Measurements from ENCODE around the gene VPS11.

DNA sequence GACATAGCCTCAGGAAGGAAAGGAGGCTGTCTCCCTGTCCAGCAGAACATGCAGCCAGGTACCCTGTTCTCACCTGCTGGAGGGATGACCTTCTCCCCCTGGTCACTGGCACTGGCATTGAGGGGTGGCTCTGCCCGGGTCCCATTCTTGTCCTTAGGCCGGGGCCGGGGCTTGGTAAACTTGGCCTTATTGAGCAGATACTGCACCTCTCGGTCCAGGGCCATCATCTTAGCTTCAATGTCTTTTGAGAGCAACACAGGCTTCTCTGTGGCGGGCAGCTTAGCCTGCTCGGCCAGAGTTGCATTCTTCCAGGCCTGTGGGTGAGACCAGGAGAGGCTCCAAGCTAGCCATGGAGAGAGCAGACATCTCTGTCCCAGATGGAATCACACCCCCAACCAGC is 21.1 kb upstream of the VPS11 start:
- TF ChIP-seq, protein P1, sequence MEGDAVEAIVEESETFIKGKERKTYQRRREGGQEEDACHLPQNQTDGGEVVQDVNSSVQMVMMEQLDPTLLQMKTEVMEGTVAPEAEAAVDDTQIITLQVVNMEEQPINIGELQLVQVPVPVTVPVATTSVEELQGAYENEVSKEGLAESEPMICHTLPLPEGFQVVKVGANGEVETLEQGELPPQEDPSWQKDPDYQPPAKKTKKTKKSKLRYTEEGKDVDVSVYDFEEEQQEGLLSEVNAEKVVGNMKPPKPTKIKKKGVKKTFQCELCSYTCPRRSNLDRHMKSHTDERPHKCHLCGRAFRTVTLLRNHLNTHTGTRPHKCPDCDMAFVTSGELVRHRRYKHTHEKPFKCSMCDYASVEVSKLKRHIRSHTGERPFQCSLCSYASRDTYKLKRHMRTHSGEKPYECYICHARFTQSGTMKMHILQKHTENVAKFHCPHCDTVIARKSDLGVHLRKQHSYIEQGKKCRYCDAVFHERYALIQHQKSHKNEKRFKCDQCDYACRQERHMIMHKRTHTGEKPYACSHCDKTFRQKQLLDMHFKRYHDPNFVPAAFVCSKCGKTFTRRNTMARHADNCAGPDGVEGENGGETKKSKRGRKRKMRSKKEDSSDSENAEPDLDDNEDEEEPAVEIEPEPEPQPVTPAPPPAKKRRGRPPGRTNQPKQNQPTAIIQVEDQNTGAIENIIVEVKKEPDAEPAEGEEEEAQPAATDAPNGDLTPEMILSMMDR (IDR thresholded peaks at IDR 0.05): no peak
- TF ChIP-seq, protein P2, sequence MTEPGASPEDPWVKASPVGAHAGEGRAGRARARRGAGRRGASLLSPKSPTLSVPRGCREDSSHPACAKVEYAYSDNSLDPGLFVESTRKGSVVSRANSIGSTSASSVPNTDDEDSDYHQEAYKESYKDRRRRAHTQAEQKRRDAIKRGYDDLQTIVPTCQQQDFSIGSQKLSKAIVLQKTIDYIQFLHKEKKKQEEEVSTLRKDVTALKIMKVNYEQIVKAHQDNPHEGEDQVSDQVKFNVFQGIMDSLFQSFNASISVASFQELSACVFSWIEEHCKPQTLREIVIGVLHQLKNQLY (CRISPR knock-in tag; IDR thresholded peaks at IDR 0.05): no peak
- TF ChIP-seq ZNF396 (CRISPR knock-in tag; IDR thresholded peaks at IDR 0.05; ENCODE audit: borderline replicate concordance) (no peak), FOXK1 (CRISPR knock-in tag; IDR thresholded peaks at IDR 0.05) (no peak), GABPB1 (CRISPR knock-in tag; IDR thresholded peaks at IDR 0.05) (no peak), NFATC4 (CRISPR knock-in tag; IDR thresholded peaks at IDR 0.05) (no peak)
- TF ChIP-seq, protein P3, sequence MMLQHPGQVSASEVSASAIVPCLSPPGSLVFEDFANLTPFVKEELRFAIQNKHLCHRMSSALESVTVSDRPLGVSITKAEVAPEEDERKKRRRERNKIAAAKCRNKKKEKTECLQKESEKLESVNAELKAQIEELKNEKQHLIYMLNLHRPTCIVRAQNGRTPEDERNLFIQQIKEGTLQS (CRISPR knock-in tag; conservative IDR thresholded peaks at IDR 0.05): no peak
- TF ChIP-seq, protein P4, sequence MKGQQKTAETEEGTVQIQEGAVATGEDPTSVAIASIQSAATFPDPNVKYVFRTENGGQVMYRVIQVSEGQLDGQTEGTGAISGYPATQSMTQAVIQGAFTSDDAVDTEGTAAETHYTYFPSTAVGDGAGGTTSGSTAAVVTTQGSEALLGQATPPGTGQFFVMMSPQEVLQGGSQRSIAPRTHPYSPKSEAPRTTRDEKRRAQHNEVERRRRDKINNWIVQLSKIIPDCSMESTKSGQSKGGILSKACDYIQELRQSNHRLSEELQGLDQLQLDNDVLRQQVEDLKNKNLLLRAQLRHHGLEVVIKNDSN (CRISPR knock-in tag; IDR thresholded peaks at IDR 0.05): no peak
- TF ChIP-seq, protein P5, sequence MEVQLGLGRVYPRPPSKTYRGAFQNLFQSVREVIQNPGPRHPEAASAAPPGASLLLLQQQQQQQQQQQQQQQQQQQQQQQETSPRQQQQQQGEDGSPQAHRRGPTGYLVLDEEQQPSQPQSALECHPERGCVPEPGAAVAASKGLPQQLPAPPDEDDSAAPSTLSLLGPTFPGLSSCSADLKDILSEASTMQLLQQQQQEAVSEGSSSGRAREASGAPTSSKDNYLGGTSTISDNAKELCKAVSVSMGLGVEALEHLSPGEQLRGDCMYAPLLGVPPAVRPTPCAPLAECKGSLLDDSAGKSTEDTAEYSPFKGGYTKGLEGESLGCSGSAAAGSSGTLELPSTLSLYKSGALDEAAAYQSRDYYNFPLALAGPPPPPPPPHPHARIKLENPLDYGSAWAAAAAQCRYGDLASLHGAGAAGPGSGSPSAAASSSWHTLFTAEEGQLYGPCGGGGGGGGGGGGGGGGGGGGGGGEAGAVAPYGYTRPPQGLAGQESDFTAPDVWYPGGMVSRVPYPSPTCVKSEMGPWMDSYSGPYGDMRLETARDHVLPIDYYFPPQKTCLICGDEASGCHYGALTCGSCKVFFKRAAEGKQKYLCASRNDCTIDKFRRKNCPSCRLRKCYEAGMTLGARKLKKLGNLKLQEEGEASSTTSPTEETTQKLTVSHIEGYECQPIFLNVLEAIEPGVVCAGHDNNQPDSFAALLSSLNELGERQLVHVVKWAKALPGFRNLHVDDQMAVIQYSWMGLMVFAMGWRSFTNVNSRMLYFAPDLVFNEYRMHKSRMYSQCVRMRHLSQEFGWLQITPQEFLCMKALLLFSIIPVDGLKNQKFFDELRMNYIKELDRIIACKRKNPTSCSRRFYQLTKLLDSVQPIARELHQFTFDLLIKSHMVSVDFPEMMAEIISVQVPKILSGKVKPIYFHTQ (CRISPR knock-in tag; IDR thresholded peaks at IDR 0.05): no peak
- TF ChIP-seq, protein P6, sequence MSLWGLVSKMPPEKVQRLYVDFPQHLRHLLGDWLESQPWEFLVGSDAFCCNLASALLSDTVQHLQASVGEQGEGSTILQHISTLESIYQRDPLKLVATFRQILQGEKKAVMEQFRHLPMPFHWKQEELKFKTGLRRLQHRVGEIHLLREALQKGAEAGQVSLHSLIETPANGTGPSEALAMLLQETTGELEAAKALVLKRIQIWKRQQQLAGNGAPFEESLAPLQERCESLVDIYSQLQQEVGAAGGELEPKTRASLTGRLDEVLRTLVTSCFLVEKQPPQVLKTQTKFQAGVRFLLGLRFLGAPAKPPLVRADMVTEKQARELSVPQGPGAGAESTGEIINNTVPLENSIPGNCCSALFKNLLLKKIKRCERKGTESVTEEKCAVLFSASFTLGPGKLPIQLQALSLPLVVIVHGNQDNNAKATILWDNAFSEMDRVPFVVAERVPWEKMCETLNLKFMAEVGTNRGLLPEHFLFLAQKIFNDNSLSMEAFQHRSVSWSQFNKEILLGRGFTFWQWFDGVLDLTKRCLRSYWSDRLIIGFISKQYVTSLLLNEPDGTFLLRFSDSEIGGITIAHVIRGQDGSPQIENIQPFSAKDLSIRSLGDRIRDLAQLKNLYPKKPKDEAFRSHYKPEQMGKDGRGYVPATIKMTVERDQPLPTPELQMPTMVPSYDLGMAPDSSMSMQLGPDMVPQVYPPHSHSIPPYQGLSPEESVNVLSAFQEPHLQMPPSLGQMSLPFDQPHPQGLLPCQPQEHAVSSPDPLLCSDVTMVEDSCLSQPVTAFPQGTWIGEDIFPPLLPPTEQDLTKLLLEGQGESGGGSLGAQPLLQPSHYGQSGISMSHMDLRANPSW (CRISPR knock-in tag; conservative IDR thresholded peaks at IDR 0.05; ENCODE audit: low read depth): no peak
- TF ChIP-seq, protein P7, sequence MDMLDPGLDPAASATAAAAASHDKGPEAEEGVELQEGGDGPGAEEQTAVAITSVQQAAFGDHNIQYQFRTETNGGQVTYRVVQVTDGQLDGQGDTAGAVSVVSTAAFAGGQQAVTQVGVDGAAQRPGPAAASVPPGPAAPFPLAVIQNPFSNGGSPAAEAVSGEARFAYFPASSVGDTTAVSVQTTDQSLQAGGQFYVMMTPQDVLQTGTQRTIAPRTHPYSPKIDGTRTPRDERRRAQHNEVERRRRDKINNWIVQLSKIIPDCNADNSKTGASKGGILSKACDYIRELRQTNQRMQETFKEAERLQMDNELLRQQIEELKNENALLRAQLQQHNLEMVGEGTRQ (CRISPR knock-in tag; IDR thresholded peaks at IDR 0.05): no peak
- TF ChIP-seq, protein P8, sequence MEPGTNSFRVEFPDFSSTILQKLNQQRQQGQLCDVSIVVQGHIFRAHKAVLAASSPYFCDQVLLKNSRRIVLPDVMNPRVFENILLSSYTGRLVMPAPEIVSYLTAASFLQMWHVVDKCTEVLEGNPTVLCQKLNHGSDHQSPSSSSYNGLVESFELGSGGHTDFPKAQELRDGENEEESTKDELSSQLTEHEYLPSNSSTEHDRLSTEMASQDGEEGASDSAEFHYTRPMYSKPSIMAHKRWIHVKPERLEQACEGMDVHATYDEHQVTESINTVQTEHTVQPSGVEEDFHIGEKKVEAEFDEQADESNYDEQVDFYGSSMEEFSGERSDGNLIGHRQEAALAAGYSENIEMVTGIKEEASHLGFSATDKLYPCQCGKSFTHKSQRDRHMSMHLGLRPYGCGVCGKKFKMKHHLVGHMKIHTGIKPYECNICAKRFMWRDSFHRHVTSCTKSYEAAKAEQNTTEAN (CRISPR knock-in tag; IDR thresholded peaks at IDR 0.05): no peak
- TF ChIP-seq, protein P9, sequence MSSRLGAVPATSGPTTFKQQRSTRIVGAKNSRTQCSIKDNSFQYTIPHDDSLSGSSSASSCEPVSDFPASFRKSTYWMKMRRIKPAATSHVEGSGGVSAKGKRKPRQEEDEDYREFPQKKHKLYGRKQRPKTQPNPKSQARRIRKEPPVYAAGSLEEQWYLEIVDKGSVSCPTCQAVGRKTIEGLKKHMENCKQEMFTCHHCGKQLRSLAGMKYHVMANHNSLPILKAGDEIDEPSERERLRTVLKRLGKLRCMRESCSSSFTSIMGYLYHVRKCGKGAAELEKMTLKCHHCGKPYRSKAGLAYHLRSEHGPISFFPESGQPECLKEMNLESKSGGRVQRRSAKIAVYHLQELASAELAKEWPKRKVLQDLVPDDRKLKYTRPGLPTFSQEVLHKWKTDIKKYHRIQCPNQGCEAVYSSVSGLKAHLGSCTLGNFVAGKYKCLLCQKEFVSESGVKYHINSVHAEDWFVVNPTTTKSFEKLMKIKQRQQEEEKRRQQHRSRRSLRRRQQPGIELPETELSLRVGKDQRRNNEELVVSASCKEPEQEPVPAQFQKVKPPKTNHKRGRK (CRISPR knock-in tag; IDR thresholded peaks at IDR 0.05; ENCODE audit: borderline replicate concordance): no peak
- TF ChIP-seq, protein P10, sequence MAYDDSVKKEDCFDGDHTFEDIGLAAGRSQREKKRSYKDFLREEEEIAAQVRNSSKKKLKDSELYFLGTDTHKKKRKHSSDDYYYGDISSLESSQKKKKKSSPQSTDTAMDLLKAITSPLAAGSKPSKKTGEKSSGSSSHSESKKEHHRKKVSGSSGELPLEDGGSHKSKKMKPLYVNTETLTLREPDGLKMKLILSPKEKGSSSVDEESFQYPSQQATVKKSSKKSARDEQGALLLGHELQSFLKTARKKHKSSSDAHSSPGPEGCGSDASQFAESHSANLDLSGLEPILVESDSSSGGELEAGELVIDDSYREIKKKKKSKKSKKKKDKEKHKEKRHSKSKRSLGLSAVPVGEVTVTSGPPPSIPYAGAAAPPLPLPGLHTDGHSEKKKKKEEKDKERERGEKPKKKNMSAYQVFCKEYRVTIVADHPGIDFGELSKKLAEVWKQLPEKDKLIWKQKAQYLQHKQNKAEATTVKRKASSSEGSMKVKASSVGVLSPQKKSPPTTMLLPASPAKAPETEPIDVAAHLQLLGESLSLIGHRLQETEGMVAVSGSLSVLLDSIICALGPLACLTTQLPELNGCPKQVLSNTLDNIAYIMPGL (CRISPR knock-in tag; IDR thresholded peaks at IDR 0.05): no peak

Measured in WTC11 (cell line).